GM19351 (cell line): ENCODE measurements around the gene KAT14.
"Not testable (repeated sequence)": the region's sequence is repeated elsewhere in the genome, so short reads cannot be mapped to it uniquely, and the experiment has no call there.

Experiments
- ATAC-seq: cut with Tn5 transposase; IDR thresholded peaks from one replicate; pipeline ENCODE4 v1.9.1; 2021; ENCODE audit warnings: mild to moderate bottlenecking, moderate library complexity; ENCODE audit not compliant: unreplicated experiment

The KAT14 gene

GRCh38 chr20:18156045-18156444 is 18.4 kb downstream of the KAT14 start:
- ATAC-seq = no peak

DNA sequence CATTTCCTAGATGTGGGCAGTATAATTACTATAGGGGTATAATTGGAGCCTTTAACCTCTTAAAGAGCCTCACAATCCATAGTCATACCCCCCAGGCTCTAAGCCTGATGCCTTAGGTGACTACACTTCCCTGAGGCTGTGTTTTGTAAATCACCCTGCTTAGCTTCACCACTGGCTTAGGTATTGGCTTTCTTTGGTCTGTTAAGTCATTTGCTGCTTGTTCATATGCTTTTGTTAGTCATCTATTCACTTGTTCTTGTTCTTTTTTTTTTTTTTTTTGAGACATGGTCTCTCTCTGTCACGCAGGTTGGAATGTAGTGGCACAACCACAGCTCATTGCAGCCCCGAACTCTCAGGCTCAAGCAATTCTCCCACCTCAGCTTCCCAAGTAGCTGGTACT is 26.7 kb downstream of the KAT14 start:
- ATAC-seq = no peak

- ATAC-seq = no peak
Observed at GRCh38 chr20:18165553-18165952, 27.9 kb downstream of the KAT14 start.

DNA sequence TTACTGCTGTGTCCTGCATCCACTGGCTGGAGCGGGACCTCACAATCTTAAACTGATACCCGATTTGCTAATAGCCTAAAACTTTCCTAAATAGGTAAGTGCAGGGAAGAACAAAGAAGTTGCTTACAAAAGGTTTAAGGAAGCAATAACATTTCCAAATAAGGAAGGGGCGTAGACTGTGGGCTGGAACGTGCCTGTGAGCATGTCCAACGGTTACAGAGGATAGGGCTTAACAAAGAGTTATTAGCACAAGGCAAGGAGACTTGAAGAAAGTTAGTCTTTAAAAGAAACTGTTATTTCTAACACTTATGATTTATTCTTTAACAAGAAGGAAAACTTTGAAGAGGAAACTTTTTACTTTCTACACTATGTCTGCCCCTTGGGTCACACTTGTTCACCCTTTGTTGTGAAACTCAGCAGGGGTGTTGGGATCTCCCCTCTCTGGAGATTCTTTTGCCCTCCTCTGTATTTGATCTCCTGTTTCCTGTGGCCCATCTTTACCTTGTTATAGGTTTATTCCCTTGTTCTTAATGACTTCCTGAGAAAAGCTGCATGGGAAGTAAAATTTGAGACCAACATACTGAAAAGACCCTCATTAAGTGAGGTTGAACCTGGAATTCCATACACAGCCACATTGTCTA is 28.7 kb downstream of the KAT14 start:
- no peak for ATAC-seq

DNA sequence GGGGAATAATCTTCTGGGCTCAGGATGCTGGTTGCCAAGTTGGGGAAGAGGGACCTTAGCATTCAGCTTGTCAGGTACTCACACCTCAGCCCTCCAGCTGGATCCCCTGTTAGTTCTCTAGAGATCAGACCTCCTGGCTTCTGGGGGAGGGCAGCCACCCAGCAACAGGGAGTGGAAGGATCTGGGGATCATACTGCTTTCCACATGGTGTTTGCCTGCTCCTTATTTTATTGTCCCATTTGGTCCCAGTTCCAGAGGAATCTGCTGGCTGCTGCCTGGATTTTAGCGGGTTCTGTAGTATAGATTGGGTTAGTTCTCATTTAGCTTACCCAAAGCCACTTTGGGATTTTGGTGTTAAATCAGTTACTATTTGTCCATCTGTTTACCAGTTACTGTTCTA is 29.3 kb downstream of the KAT14 start:
- no peak for ATAC-seq

- no peak for ATAC-seq
Observed at GRCh38 chr20:18172379-18172778, 34.7 kb downstream of the KAT14 start.

DNA sequence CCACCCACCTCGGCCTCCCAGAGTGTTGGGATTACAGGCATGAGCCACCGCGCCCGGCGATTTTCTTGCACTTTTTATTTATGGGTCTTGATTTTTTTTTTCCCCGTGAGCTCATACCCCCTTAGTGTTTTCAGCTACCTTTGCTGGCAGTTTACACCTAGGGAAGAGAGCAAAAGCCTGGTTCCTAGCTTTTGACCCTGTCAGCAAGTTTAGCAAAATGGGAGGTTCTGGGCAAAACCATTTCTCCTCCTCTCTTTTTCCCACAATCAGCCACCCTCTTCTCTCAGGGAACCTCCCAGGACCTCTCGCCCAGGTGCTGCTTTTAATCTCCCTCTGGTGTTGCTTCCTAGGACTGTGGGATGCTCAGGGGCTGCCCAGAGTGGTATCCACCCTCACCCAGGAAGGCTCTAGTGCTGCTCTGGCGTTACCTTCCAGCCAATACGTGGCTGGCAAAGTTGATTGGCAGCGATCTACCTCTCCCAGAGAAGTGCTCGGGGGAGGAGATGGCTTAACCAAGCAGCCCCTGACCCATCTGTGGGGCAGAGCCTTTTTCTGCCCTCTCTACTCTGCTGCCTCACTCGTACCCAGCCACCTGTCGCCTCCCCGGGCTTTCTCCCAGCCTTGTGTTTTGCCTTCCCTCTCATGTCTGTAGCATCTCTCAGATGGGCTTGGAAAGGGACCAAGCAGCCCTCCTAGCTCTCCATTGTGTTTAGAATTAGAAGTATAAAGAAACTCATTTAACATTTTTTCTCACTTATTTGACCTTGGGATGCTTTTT is 37.4 kb downstream of the KAT14 start:
- no peak for ATAC-seq

DNA sequence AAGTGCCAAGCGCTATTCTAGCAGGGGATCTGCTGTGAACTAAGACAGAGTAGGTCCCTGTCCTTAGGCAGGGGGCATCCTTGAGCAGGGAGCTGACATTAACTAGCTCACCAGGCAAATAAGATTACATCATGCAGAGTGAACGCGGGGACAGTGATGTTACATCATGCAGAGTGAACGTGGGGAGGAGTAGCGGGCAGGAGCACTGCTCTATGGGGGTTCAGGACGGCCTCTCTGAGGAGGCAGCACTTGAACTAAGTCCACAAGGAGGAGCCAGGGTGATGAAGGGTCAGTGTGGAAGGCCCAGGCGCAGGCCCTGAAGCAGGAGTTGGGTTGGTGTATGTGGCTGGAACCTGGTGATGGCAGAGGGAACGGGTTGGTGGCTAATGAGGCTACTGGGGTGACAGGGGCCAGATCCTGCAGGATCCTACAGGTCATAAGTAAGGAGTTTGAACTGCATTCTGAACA is 38.7 kb downstream of the KAT14 start:
- no peak for ATAC-seq

DNA sequence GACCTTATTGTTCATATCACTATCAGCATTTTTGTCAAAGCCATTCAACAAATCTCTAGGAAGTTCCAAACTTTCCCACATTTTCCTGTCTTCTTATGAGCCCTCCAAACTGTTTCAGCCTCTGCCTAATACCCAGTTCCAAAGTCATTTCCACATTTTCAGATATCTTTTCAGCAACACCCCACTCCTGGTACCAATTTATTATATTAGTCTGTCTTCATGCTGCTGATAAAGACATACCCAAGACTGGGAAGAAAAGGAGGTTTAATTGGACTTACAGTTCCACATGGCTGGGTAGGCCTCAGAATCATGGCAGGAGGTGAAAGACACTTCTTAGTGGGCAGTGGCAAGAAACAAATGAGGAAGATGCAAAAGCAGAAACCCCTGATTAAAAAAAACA is 42.7 kb downstream of the KAT14 start:
- not testable (repeated sequence) for ATAC-seq

DNA sequence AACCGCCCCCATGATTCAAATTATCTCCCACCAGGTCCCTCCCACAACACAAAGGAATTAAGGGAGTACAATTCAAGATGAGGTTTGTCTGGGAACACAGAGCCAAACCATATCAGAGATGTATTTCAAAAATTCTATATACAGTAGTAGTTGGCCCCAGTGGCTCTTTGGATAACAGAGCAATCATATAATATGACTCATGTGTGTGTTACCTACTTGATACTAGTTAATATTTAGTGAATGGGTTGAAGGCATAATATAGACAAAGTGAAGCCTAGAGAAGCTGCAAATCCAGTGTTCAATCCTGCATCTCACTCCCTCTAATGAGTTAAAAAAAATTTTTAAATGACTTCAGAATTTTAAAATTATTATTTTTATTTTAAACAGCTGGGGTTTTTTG is 43.2 kb downstream of the KAT14 start:
- no peak for ATAC-seq

- ATAC-seq = no peak
Observed at GRCh38 chr20:18187020-18187419, 49.4 kb downstream of the KAT14 start.

GRCh38 chr20:18188434-18188833 is 50.8 kb downstream of the KAT14 start:
- ATAC-seq = no peak

- no peak for ATAC-seq
Observed at GRCh38 chr20:18190338-18191233, 52.9 kb downstream of the KAT14 start.

DNA sequence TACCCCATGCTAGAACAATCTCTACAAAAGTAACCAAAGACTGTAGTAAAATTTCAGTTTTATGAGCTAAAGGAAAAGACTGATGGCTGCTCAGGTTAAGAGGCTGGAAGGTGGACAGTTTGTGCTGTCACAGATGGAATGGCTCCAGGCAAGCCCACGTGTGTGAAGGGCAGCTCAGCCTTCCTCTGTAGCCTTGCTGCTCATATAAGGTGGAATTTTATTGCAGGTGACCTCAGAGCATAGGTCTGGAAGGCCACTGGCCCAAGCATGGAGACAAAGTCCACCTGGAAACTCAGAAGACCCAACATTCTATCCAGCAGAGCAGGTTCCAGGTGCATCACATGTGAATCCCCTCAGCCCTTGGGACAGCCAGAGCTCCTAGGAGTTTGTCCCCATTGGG is 53.6 kb downstream of the KAT14 start:
- no peak for ATAC-seq

DNA sequence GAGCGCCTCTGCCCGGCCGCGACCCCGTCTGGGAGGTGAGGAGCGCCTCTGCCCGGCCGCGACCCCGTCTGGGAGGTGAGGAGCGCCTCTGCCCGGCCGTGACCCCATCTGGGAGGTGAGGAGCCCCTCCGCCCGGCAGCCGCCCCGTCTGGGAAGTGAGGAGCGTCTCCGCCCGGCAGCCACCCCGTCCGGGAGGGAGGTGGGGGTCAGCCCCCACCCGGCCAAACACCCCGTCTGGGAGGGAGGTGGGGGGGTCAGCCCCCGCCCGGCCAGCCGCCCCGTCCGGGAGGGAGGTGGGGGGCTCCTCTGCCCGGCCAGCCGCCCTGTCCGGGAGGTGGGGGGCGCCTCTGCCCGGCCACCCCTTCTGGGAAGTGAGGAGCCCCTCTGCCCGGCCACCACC is 56.8 kb downstream of the KAT14 start:
- ATAC-seq = not testable (repeated sequence)

GRCh38 chr20:18195931-18196330 is 58.3 kb downstream of the KAT14 start:
- no peak for ATAC-seq

- ATAC-seq = no peak
Observed at GRCh38 chr20:18197382-18198070, 59.9 kb downstream of the KAT14 start.

DNA sequence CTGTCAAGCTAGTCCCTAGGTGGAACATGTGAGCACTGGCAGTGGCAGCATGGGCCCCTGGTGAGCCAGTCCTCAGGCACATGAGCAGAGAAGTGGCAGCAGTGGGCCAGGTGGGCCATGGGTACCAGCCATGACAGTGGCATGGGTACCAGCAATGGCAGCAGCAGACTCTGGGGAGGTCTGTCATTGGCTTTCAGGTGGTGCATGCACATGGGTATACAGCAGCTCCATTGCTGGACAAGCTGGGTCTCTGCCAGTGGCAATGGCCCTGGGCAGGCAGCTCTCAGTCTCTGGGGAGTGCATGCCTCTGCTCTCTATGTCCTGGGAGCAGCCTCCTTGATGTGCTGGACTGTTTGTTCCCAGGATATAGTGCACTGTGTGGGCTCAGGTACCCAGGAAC is 65.3 kb downstream of the KAT14 start:
- ATAC-seq = no peak

GRCh38 chr20:18203700-18204099 is 66.0 kb downstream of the KAT14 start:
- peak; percentile 68 for ATAC-seq

DNA sequence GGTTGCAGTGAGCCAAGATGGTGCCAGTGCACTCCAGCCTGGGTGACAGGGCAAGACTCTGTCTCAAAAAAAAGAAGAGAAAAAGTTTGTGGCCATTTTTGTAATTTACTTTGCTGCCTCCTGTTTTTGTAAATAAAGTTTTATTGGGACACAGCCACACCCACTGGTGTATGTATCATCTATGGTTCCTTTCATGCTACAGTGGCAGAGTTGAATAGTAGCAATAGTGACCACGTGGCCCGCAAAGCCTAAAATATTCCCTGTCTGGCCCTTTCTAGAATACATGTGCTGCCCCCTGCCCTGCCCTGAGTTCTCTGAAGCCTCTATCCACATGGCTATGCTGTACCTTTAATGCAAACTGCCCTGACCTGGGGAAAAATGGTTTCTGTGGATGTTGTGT is 75.3 kb downstream of the KAT14 start:
- no peak for ATAC-seq

- no peak for ATAC-seq
Observed at GRCh38 chr20:18215566-18215965, 77.9 kb downstream of the KAT14 start.
